HepG2 (cell line): ENCODE data around the gene TSPAN9. TPM values are rescaled to one million over a fixed set of nuclear protein-coding genes. Genes with fewer than 3 reads are reported as not detected.

Source experiments
- ATAC-seq: fragments of 200-7000 bp; cut with Tn5 transposase; 3 replicates; pipeline ENCODE4 v1.9.1; 2020; ENCODE audit warnings: mild to moderate bottlenecking, moderate library complexity
- BruUV-seq: library from RNA; stranded (reverse); fragments of 400-500 nt; replicated peaks from 2 replicates; lab custom pipeline; 2021; lab: Mats Ljungman, UMichigan
- CTCF ChIA-PET: fragments of 300-600 bp; formaldehyde crosslinking; extraction: SDS; loops from one replicate; lab custom pipeline; 2021; ENCODE audit warnings: low total read pairs, inconsistent platforms, low intra/inter-chr PET ratio; lab: Yijun Ruan, JAX
- POLR2A ChIA-PET: fragments of 350-600 bp; sonication (Branson Sonifier 250); formaldehyde crosslinking; loops from one replicate; lab custom pipeline; 2020; ENCODE audit warnings: antibody characterized with exemption, inconsistent platforms; lab: Yijun Ruan, JAX
- DNase-seq: peaks from one replicate; pipeline ENCODE4 v3.0.0-alpha.2; 2015; ENCODE audit warnings: low spot score
- FAIRE-seq: peaks from 3 replicates; lab custom pipeline; 2011; peaks lifted over from hg19 to GRCh38; lab: Jason Lieb, UNC
- H2AFZ ChIP-seq: one replicate; pipeline ENCODE4 v1.6.1; 2011; ENCODE audit warnings: low read length, inconsistent platforms
- H3K27ac ChIP-seq: fragments of 300-600 bp; 3 replicates; pipeline ENCODE4 v1.8.0; 2011; ENCODE audit warnings: mixed run types, mild to moderate bottlenecking, mixed read lengths, low read length, inconsistent platforms; ENCODE audit not compliant: insufficient read depth; ENCODE audit errors: extremely low read length
- H3K27me3 ChIP-seq, 2 experiments: fragments of 200-600 bp in 1 of 2; 2 replicates in 1 of 2; 3 replicates in 1 of 2; pipeline versions ENCODE4 v1.6.0 to v1.8.0; 2011; ENCODE audit warnings: low read length in 2 of 2, mild to moderate bottlenecking in 2 of 2, moderate library complexity in 2 of 2, inconsistent platforms in 1 of 2; ENCODE audit not compliant: insufficient read depth in 2 of 2, control insufficient read depth in 1 of 2
- H3K36me3 ChIP-seq, 2 experiments: fragments of 200-600 bp in 1 of 2; replicated peaks in 1 of 2; 2 replicates in 1 of 2; 3 replicates in 1 of 2; pipeline versions ENCODE4 v1.5.1 to v1.8.0; 2011; ENCODE audit warnings: low read length in 2 of 2, inconsistent platforms in 1 of 2; ENCODE audit not compliant: insufficient read depth in 2 of 2, control insufficient read depth in 1 of 2
- H3K4me1 ChIP-seq: 2 replicates; pipeline ENCODE4 v1.5.1; 2012; ENCODE audit warnings: low read length, inconsistent platforms; ENCODE audit not compliant: insufficient read depth
- H3K4me2 ChIP-seq: 2 replicates; pipeline ENCODE4 v1.6.0; 2011; ENCODE audit warnings: low read depth, low read length, inconsistent platforms
- H3K4me3 ChIP-seq, 3 experiments: fragments of 200-600 bp in 1 of 3; sonication (generic), shearing (Covaris generic) in 1 of 3; replicated peaks in 1 of 3; 2 replicates each; pipeline ENCODE4 v1.5.1; 2011 to 2016; ENCODE audit warnings: low read length in 3 of 3, inconsistent platforms in 2 of 3, low read depth in 2 of 3, mild to moderate bottlenecking in 2 of 3, control low read depth in 1 of 3, mixed read lengths in 1 of 3; ENCODE audit not compliant: insufficient read depth in 1 of 3
- H3K79me2 ChIP-seq: one replicate; pipeline ENCODE4 v1.6.1; 2011; ENCODE audit warnings: low read length, inconsistent platforms; ENCODE audit not compliant: insufficient read depth
- H3K9ac ChIP-seq: 2 replicates; pipeline ENCODE4 v1.6.0; 2011; ENCODE audit warnings: mild to moderate bottlenecking, low read depth, low read length, inconsistent platforms; ENCODE audit not compliant: insufficient read depth
- H3K9me3 ChIP-seq: 2 replicates; pipeline ENCODE4 v1.5.1; 2012; ENCODE audit warnings: mild to moderate bottlenecking, low read length
- H4K20me1 ChIP-seq: 2 replicates; pipeline ENCODE4 v1.6.0; 2011; ENCODE audit warnings: inconsistent platforms, mild to moderate bottlenecking, low read length, moderate library complexity; ENCODE audit not compliant: insufficient read depth
- FOXA1 ChIP-seq, 2 experiments: fragments of 450-650 bp in 1 of 2; sonication (generic) in 1 of 2; formaldehyde crosslinking in 1 of 2; IDR thresholded peaks; 2 replicates each; pipeline versions ENCODE4 v1.4.0 to v1.6.1; 2016 to 2020; ENCODE audit warnings: missing genetic modification reagents in 1 of 2
- GFI1 ChIP-seq: sonication (generic); formaldehyde crosslinking; IDR thresholded peaks from 2 replicates; pipeline ENCODE4 v1.5.0; 2020; ENCODE audit warnings: missing genetic modification reagents, mild to moderate bottlenecking, borderline replicate concordance
- HNRNPLL ChIP-seq: fragments of 200-400 bp; formaldehyde crosslinking; IDR thresholded peaks from 2 replicates; pipeline ENCODE4 v1.6.1; 2017; ENCODE audit warnings: mild to moderate bottlenecking, low read depth, low read length; ENCODE audit not compliant: poor library complexity, severe bottlenecking
- RCOR2 ChIP-seq: IDR thresholded peaks from 2 replicates; pipeline ENCODE4 v1.6.1; 2016; ENCODE audit warnings: missing biosample characterization, missing genetic modification reagents
- ZNF282 ChIP-seq: fragments of 450-650 bp; IDR thresholded peaks from 2 replicates; pipeline ENCODE4 v1.6.1; 2018; ENCODE audit not compliant: partially characterized antibody
- ZNF530 ChIP-seq: sonication (generic); formaldehyde crosslinking; IDR thresholded peaks from 2 replicates; pipeline ENCODE4 v1.5.0; 2020; ENCODE audit warnings: low read depth, mild to moderate bottlenecking, missing genetic modification reagents
- ZNF687 ChIP-seq: sonication (generic); formaldehyde crosslinking; IDR thresholded peaks from 2 replicates; pipeline ENCODE4 v1.5.1; 2020; ENCODE audit warnings: mild to moderate bottlenecking, missing genetic modification reagents, moderate library complexity
- ZNF710 ChIP-seq: sonication (generic); formaldehyde crosslinking; IDR thresholded peaks from 2 replicates; pipeline ENCODE4 v1.5.0; 2020; ENCODE audit warnings: mild to moderate bottlenecking, missing genetic modification reagents, borderline replicate concordance
- ZNF800 ChIP-seq: sonication (generic); formaldehyde crosslinking; IDR thresholded peaks from 2 replicates; pipeline ENCODE4 v1.4.0; 2020; ENCODE audit warnings: missing genetic modification reagents
- WGBS: methylation state at CpG from one replicate; pipeline ENCODE4 v1.1.6; 2017; ENCODE audit warnings: low lambda C conversion rate; 5-methylcytosine and 5-hydroxymethylcytosine counted together
- in situ Hi-C: cut with HindIII; loops from 2 replicates; pipeline ENCODE4 v1.10.0; 2017; ENCODE audit warnings: low pct_unique_long_range_greater_than_20kb; ENCODE audit not compliant: extremely low pct_ligation_motif_present
- intact Hi-C: fragments of 100-400 bp; cut with micrococcal nuclease; formaldehyde crosslinking; loops from one replicate; pipeline ENCODE4 v1.10.0; 2022; ENCODE audit not compliant: unreplicated experiment
- polyA plus RNA-seq, 8 experiments: library from polyadenylated mRNA; depleted of rRNA in 3 of 8; stranded (reverse) in 7 of 8; unstranded in 1 of 8; fragments of >200 nt; fragmentation: Illumina TruSeq in 4 of 8; extraction: Trizol in 4 of 8; gene quantifications; 2 replicates each; pipeline versions ENCODE4 v1.2.1 to v1.2.3, GENCODE V29; 2011 to 2016; ENCODE audit warnings: low read depth in 4 of 8, missing spikeins in 1 of 8, mixed read lengths in 1 of 8; ENCODE audit not compliant: insufficient read depth in 1 of 8
- total RNA-seq, 5 experiments: library from RNA; depleted of rRNA; stranded (reverse); fragments of >200 nt; fragmentation: Illumina TruSeq; extraction: Trizol; gene quantifications; 2 replicates each; pipeline ENCODE4 v1.2.3, GENCODE V29; 2016; ENCODE audit warnings: low read depth in 1 of 5

The TSPAN9 gene
- total and polyA plus RNA-seq, 2 of the 13 experiments (the other 11 are each of a cell fraction or from before 2014, with no cell fraction given) = 18.1 to 42.3 TPM

GRCh38 chr12:3200032-3200617, 122.9 kb downstream of the TSPAN9 start:
- ChIA-PET CTCF (no interaction called here), POLR2A (no interaction called here)
- Histone ChIP-seq H4K20me1 (peaks cover 31% of the 10 kb centered on the region), H3K9me3 (no peaks in the 10 kb centered on the region), H2AFZ (no peak overlapping the region), H3K27ac (no peak overlapping the region), H3K9ac (no peak overlapping the region), H3K36me3 (peaks cover 0 to 6% of the 10 kb centered on the region in 2 experiments; a peak in 3 of 5 replicates), H3K4me3 (peak overlapping the region; percentile 26 to 33 (median 33); a peak in 4 of 6 replicates), H3K79me2 (no peaks in the 10 kb centered on the region), H3K4me1 (peaks cover 26% of the 10 kb centered on the region), H3K4me2 (peak overlapping the region; percentile 36), H3K27me3 (no peaks in the 10 kb centered on the region)
- no TSS peak for BruUV-seq
- WGBS = 83% methylated on average over 48 of the region's 49 CpGs
- TF ChIP-seq FOXA1 (IDR thresholded peaks at IDR 0.05) (no peak), FOXA1 (CRISPR knock-in tag; IDR thresholded peaks at IDR 0.05) (no peak), HNRNPLL (peak; percentile 56), ZNF687 (peak; percentile 28), ZNF282 (no peak), ZNF800 (CRISPR knock-in tag) (peak; percentile 49; the same call in 1 of the 2 replicates), RCOR2 (no peak), GFI1 (no peak), ZNF530 (CRISPR knock-in tag) (no peak), ZNF710 (CRISPR knock-in tag) (no peak)
- in situ Hi-C loops = loop anchor here (5.0 kb wide), 1 partner anchor 63 kb away; no protein-coding TSS in a partner anchor
- no peak for DNase-seq
- intact Hi-C loops = no loop called here
- FAIRE-seq = no peak
- ATAC-seq = peak; percentile 51
